KMS-11 (cell line): ENCODE results near the gene GTF2A2.

ENCODE experiments used
- H2AFZ ChIP-seq: fragments of 200-600 bp; sonication (generic); 2 replicates; pipeline ENCODE4 v1.6.1; 2016; ENCODE audit warnings: antibody characterized with exemption, mixed run types, low read depth
- H3K27ac ChIP-seq: fragments of 200-600 bp; sonication (generic); 2 replicates; pipeline ENCODE4 v1.6.1; 2016; ENCODE audit warnings: mild to moderate bottlenecking, mixed run types
- H3K27me3 ChIP-seq: fragments of 200-600 bp; sonication (generic); 2 replicates; pipeline ENCODE4 v1.6.1; 2017; ENCODE audit warnings: mild to moderate bottlenecking, low read depth, mixed run types, moderate library complexity; ENCODE audit not compliant: insufficient read depth
- H3K36me3 ChIP-seq: fragments of 200-600 bp; sonication (generic); 2 replicates; pipeline ENCODE4 v1.6.1; 2017; ENCODE audit warnings: mild to moderate bottlenecking, mixed run types; ENCODE audit not compliant: insufficient read depth
- H3K4me1 ChIP-seq: fragments of 200-600 bp; sonication (generic); 2 replicates; pipeline ENCODE4 v1.6.1; 2016; ENCODE audit warnings: mild to moderate bottlenecking, low read depth, mixed run types; ENCODE audit not compliant: poor library complexity, severe bottlenecking
- H3K4me2 ChIP-seq: fragments of 200-600 bp; sonication (generic); 2 replicates; pipeline ENCODE4 v1.7.0; 2016; ENCODE audit warnings: mild to moderate bottlenecking, mixed run types
- H3K4me3 ChIP-seq: fragments of 200-600 bp; sonication (generic); IDR thresholded peaks from 2 replicates; pipeline ENCODE4 v1.6.1; 2017; ENCODE audit warnings: low read depth, low read length, mixed read lengths; ENCODE audit not compliant: insufficient read depth
- H3K79me2 ChIP-seq: fragments of 200-600 bp; sonication (generic); 2 replicates; pipeline ENCODE4 v1.6.1; 2016; ENCODE audit warnings: low read depth, mixed run types; ENCODE audit not compliant: insufficient read depth
- H3K9ac ChIP-seq: fragments of 200-600 bp; sonication (generic); 2 replicates; pipeline ENCODE4 v1.6.1; 2016; ENCODE audit warnings: mild to moderate bottlenecking, mixed run types
- H4K20me1 ChIP-seq: fragments of 200-600 bp; sonication (generic); 2 replicates; pipeline ENCODE4 v1.6.1; 2016; ENCODE audit warnings: mild to moderate bottlenecking, mixed run types; ENCODE audit not compliant: insufficient read depth
- CTCF ChIP-seq: fragments of 200-600 bp; sonication (generic); conservative IDR thresholded peaks from 2 replicates; pipeline ENCODE4 v1.6.1; 2017; ENCODE audit warnings: low read depth, mild to moderate bottlenecking, antibody characterized with exemption, low read length, moderate library complexity, mixed read lengths

GTF2A2 gene

GRCh38 chr15:59657635-59658125 is 365 bp upstream of the GTF2A2 start:
- Histone ChIP-seq H4K20me1 (no peaks in the 10 kb centered on the region), H2AFZ (peak overlapping the region; percentile 79), H3K79me2 (peaks cover 44% of the 10 kb centered on the region), H3K27me3 (no peaks in the 10 kb centered on the region), H3K4me2 (peak overlapping the region; percentile 64), H3K4me1 (peaks cover 16% of the 10 kb centered on the region), H3K36me3 (no peaks in the 10 kb centered on the region), H3K27ac (no peak overlapping the region), H3K9ac (peak overlapping the region; percentile 86; the same call in 1 of the 2 replicates), H3K4me3 (no peak overlapping the region)
- TF ChIP-seq CTCF = no peak

- Histone ChIP-seq H3K36me3 (0 out of 2 replicates have a peak, but pooled peaks cover 3% of the 10 kb centered on the region), H3K4me1 (peaks cover 16% of the 10 kb centered on the region), H3K9ac (no peak overlapping the region), H3K79me2 (peaks cover 44% of the 10 kb centered on the region), H3K27ac (no peak overlapping the region), H3K27me3 (no peaks in the 10 kb centered on the region), H4K20me1 (no peaks in the 10 kb centered on the region), H3K4me2 (no peak overlapping the region), H2AFZ (no peak overlapping the region), H3K4me3 (no peak overlapping the region)
- TF ChIP-seq CTCF = no peak
Measured at GRCh38 chr15:59654046-59654445, 3.3 kb downstream of the GTF2A2 start.

- Histone ChIP-seq H3K4me1 (no peaks in the 10 kb centered on the region), H3K4me3 (no peak overlapping the region), H3K4me2 (no peak overlapping the region), H3K36me3 (0 out of 2 replicates have a peak, but pooled peaks cover 3% of the 10 kb centered on the region), H3K27ac (no peak overlapping the region), H3K9ac (no peak overlapping the region), H3K27me3 (no peaks in the 10 kb centered on the region), H2AFZ (no peak overlapping the region), H4K20me1 (no peaks in the 10 kb centered on the region), H3K79me2 (peaks cover 18% of the 10 kb centered on the region; the same call in 1 of the 2 replicates)
- TF ChIP-seq CTCF = no peak
Measured at GRCh38 chr15:59649603-59650002, 7.7 kb downstream of the GTF2A2 start.

- Histone ChIP-seq H3K36me3 (0 out of 2 replicates have a peak, but pooled peaks cover 3% of the 10 kb centered on the region), H3K4me3 (no peak overlapping the region), H3K27ac (no peak overlapping the region), H2AFZ (no peak overlapping the region), H4K20me1 (no peaks in the 10 kb centered on the region), H3K79me2 (no peaks in the 10 kb centered on the region), H3K4me1 (no peaks in the 10 kb centered on the region), H3K27me3 (no peaks in the 10 kb centered on the region), H3K9ac (no peak overlapping the region), H3K4me2 (no peak overlapping the region)
- TF ChIP-seq CTCF = no peak
Measured at GRCh38 chr15:59647085-59647484, 10.2 kb downstream of the GTF2A2 start.
